ENCODE data around the gene KCTD21.

DNA sequence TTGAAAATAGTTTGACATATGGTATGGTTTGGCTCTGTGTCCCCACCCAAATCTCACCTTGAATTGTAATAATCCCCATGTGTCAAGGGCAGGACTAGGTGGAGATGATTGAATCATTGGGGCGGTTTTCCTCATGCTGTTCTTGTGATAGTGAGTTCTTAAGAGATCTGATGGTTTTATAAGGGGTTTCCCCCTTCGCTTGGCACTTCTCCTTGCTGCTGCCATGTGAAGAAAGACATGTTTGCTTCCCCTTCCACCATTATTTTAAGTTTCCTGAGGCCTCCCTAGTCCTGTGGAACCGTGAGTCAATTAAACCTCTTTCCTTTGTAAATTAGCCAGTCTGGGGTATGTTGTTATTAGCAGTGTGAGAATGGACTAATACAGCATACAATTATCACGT, 7.7 kb downstream of the KCTD21 start:
- no peak for TF ChIP-seq EZH2phosphoT487 (conservative IDR thresholded peaks at IDR 0.05; ENCODE audit: low read length)
- TF ChIP-seq, protein P1, sequence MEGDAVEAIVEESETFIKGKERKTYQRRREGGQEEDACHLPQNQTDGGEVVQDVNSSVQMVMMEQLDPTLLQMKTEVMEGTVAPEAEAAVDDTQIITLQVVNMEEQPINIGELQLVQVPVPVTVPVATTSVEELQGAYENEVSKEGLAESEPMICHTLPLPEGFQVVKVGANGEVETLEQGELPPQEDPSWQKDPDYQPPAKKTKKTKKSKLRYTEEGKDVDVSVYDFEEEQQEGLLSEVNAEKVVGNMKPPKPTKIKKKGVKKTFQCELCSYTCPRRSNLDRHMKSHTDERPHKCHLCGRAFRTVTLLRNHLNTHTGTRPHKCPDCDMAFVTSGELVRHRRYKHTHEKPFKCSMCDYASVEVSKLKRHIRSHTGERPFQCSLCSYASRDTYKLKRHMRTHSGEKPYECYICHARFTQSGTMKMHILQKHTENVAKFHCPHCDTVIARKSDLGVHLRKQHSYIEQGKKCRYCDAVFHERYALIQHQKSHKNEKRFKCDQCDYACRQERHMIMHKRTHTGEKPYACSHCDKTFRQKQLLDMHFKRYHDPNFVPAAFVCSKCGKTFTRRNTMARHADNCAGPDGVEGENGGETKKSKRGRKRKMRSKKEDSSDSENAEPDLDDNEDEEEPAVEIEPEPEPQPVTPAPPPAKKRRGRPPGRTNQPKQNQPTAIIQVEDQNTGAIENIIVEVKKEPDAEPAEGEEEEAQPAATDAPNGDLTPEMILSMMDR (IDR thresholded peaks at IDR 0.05; ENCODE audit: insufficient read depth, low read length, poor library complexity, severe bottlenecking), result no peak
